GM23248 (cell line): ENCODE measurements around the gene SMIM38.

ENCODE experiments used
- EZH2 ChIP-seq: fragments of 200-600 bp; sonication (generic); IDR thresholded peaks from 2 replicates; pipeline ENCODE4 v1.6.1; 2018; ENCODE audit warnings: antibody characterized with exemption, mild to moderate bottlenecking; ENCODE audit not compliant: insufficient read depth, poor library complexity, severe bottlenecking
- EZH2phosphoT487 ChIP-seq: fragments of 200-600 bp; sonication (generic); IDR thresholded peaks from 2 replicates; pipeline ENCODE4 v1.6.1; 2018; ENCODE audit warnings: antibody characterized with exemption, moderate library complexity, mild to moderate bottlenecking, low read depth; ENCODE audit not compliant: insufficient read depth

- TF ChIP-seq EZH2 (no peak), EZH2phosphoT487 (no peak)
These were observed 12.8 kb upstream of the SMIM38 start for GRCh38 chr11:69142895-69143294.
